Lower leg skin (tissue), 3 donors: ENCODE results near the gene MUS81.

Experiments used
- POLR2A ChIP-seq, 2 donors: fragments of 450-650 bp; IDR thresholded peaks; one replicate each; pipeline ENCODE4 v1.6.1; 2016 to 2017; ENCODE audit warnings: antibody characterized with exemption in 2 of 2, mild to moderate bottlenecking in 1 of 2, moderate library complexity in 1 of 2
- TF ChIP-seq, protein P1 (sequence below), 3 donors: fragments of 450-650 bp; IDR thresholded peaks; one replicate each; pipeline ENCODE4 v1.5.1; 2016; ENCODE audit warnings: antibody characterized with exemption in 3 of 3, mild to moderate bottlenecking in 3 of 3, moderate library complexity in 2 of 3

DNA sequence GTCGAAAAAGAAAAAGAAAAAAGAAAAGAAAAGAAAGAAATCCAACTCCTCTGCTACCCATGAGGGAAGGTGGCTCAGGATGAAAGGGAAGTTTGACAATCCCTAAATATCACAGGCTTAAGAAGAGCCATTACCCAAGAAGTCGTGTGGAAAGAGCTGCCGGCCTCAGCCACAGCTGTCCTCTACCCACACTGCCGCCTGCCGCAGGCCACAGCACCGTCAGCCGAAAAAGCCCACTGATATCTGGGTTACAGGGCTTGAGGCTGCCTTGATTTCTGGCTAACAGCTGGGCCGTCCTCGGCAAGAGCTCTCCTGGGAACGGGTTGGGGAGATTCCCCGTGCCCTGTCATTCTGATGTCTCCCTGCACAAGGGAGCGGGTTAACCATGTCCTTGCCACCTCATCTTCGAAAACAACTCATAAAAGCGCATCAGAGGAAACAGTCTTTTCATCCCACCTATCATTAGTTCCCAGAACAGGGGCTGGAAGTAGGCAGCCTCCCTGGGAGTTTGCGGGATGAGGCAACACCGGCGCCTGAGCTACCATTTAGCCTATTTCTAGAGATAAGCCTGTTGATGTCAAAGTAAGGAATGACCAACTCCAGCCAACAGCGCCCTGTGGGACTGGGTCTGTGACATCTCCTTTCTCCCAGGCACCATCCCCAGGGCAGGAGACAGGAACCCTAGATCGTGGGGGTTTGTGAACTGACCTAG, 48.3 kb upstream of the MUS81 start:
- TF ChIP-seq POLR2A (IDR thresholded peaks at IDR 0.05): no peak
- TF ChIP-seq, protein P1, sequence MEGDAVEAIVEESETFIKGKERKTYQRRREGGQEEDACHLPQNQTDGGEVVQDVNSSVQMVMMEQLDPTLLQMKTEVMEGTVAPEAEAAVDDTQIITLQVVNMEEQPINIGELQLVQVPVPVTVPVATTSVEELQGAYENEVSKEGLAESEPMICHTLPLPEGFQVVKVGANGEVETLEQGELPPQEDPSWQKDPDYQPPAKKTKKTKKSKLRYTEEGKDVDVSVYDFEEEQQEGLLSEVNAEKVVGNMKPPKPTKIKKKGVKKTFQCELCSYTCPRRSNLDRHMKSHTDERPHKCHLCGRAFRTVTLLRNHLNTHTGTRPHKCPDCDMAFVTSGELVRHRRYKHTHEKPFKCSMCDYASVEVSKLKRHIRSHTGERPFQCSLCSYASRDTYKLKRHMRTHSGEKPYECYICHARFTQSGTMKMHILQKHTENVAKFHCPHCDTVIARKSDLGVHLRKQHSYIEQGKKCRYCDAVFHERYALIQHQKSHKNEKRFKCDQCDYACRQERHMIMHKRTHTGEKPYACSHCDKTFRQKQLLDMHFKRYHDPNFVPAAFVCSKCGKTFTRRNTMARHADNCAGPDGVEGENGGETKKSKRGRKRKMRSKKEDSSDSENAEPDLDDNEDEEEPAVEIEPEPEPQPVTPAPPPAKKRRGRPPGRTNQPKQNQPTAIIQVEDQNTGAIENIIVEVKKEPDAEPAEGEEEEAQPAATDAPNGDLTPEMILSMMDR (IDR thresholded peaks at IDR 0.05): no peak
